PFSK-1 (cell line): ENCODE measurements around the gene LMO7.

Experiments
- FOXP2 ChIP-seq: optimal IDR thresholded peaks from 2 replicates; pipeline ENCODE3; 2011; ENCODE audit warnings: borderline replicate concordance, control low read depth, inconsistent platforms; ENCODE audit not compliant: insufficient read depth; ENCODE audit errors: extremely low read length, extremely low read depth
- POLR2AphosphoS5 ChIP-seq: IDR thresholded peaks from 2 replicates; pipeline ENCODE4 v1.6.1; 2012; ENCODE audit warnings: low read depth, mild to moderate bottlenecking, control low read depth, low read length, moderate library complexity
- SIN3A ChIP-seq: IDR thresholded peaks from 2 replicates; pipeline ENCODE4 v1.6.1; 2012; ENCODE audit warnings: mild to moderate bottlenecking, low read length, moderate library complexity, borderline replicate concordance; ENCODE audit not compliant: insufficient read depth
- TAF1 ChIP-seq: IDR thresholded peaks from 2 replicates; pipeline ENCODE4 v1.6.1; 2012; ENCODE audit warnings: low read length, control low read depth, borderline replicate concordance; ENCODE audit not compliant: insufficient read depth
- TF ChIP-seq, protein P1 (sequence below), 2 experiments: IDR thresholded peaks; 2 replicates each; pipeline versions ENCODE4 v1.6.1 to v1.8.0; 2011 to 2012; ENCODE audit warnings: low read depth in 2 of 2, low read length in 2 of 2, control low read depth in 1 of 2, inconsistent platforms in 1 of 2, mild to moderate bottlenecking in 1 of 2, moderate library complexity in 1 of 2; ENCODE audit not compliant: insufficient read depth in 1 of 2

DNA sequence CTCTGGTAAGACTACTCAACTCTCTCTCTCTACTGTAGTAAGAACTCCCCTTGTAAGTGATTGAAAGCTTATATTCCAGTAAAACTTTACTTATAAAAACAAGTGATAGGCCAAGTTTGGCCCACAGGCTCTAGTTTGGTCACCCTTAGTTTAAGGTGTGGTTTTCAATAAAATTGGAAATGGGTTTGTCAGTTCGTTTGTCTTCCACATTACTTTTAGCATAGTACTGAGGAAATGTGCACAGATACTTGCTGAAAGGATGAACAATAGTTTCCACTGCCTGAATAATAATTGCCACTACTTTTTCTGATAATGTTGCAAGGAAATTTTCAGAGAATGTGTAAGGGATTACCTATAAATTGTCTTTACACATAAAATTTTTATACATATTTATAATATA, 54.5 kb downstream of the LMO7 start:
- TF ChIP-seq, protein P1, sequence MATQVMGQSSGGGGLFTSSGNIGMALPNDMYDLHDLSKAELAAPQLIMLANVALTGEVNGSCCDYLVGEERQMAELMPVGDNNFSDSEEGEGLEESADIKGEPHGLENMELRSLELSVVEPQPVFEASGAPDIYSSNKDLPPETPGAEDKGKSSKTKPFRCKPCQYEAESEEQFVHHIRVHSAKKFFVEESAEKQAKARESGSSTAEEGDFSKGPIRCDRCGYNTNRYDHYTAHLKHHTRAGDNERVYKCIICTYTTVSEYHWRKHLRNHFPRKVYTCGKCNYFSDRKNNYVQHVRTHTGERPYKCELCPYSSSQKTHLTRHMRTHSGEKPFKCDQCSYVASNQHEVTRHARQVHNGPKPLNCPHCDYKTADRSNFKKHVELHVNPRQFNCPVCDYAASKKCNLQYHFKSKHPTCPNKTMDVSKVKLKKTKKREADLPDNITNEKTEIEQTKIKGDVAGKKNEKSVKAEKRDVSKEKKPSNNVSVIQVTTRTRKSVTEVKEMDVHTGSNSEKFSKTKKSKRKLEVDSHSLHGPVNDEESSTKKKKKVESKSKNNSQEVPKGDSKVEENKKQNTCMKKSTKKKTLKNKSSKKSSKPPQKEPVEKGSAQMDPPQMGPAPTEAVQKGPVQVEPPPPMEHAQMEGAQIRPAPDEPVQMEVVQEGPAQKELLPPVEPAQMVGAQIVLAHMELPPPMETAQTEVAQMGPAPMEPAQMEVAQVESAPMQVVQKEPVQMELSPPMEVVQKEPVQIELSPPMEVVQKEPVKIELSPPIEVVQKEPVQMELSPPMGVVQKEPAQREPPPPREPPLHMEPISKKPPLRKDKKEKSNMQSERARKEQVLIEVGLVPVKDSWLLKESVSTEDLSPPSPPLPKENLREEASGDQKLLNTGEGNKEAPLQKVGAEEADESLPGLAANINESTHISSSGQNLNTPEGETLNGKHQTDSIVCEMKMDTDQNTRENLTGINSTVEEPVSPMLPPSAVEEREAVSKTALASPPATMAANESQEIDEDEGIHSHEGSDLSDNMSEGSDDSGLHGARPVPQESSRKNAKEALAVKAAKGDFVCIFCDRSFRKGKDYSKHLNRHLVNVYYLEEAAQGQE (IDR thresholded peaks at IDR 0.05; ENCODE audit: insufficient read depth in 1 of 2, low read depth in 2 of 2, low read length in 2 of 2) = no peak
- TF ChIP-seq SIN3A (no peak), TAF1 (no peak), POLR2AphosphoS5 (no peak), FOXP2 (no peak)
